VCaP (cell line): ENCODE data around the gene FAM20C.

Experiments used
- H3K27ac ChIP-seq: fragments of 450-650 bp; 2 replicates; pipeline ENCODE4 v1.5.1; 2017
- TF ChIP-seq, protein P1 (sequence below): fragments of 450-650 bp; conservative IDR thresholded peaks from 2 replicates; pipeline ENCODE4 v1.5.1; 2017; ENCODE audit warnings: mild to moderate bottlenecking, moderate library complexity

Gene FAM20C

DNA sequence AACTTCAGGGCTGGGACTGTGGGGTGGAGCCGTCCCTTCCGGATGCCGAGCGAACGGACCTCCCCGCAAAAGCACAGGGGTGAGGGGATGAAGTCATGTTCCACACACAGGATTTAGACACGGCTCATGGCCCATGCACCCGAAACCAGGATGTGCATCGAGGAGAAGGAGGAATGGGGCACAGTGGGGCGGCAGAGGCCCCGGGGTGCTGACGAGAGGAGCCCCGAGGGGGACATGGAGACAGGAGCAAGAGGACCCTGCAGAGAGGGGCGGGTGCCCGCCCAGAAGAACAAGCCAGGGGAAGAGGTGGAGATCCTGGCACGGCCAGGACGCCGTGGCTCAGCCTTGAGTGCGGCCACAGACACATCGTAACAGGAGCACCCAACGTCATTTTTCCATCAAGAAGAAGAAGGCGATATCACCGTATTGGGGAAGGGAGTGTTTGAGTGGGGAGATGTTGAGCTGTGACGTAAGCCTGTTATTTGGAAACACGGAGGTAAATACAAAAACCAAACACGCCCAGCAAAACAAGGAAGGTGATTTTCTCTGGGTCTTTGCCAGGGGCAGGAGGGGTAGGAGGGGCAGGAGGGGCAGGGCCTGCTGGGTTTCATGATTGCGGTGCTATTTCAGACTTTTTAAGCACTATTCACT, 72.3 kb downstream of the FAM20C start:
- H3K27ac ChIP-seq = no peak overlapping the region
- TF ChIP-seq, protein P1, sequence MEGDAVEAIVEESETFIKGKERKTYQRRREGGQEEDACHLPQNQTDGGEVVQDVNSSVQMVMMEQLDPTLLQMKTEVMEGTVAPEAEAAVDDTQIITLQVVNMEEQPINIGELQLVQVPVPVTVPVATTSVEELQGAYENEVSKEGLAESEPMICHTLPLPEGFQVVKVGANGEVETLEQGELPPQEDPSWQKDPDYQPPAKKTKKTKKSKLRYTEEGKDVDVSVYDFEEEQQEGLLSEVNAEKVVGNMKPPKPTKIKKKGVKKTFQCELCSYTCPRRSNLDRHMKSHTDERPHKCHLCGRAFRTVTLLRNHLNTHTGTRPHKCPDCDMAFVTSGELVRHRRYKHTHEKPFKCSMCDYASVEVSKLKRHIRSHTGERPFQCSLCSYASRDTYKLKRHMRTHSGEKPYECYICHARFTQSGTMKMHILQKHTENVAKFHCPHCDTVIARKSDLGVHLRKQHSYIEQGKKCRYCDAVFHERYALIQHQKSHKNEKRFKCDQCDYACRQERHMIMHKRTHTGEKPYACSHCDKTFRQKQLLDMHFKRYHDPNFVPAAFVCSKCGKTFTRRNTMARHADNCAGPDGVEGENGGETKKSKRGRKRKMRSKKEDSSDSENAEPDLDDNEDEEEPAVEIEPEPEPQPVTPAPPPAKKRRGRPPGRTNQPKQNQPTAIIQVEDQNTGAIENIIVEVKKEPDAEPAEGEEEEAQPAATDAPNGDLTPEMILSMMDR = no peak

DNA sequence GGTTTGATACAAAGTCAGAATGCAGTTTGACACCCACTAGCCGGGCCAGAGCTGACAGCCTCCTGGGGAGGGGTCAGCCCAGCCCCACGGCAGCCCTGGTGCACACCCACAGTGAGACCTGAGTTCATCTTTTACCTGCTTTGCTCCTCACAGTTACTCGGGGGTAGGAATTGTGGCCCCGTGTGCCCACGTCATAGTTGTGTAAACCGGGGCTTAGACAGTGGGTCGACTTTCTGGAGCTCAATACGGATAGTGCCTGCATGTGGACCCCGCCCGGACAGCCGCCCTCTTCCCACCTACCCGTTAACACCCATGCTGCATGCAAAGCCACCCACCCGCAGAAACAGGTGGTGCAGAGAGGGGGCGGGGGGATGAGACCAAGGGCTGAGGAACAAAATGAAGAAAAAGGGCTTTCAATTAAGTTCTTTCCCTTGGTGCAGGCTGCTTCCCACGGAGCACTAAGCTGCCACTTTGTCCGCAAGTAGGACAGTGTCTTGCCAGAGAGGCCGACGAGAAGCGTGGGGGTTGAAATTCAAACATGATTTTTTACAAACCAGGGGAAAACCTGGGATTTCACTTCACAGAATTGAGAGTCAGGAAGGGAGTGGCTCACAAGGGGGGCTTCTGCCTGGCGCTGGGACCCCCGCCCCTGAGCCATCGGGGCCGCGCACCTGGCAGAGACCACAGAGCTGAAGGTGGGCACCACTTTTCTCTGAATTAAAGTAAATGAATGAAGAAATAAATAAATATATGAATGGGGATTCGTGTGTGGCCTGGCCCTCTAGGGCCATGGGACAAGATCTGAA, 73.0 kb downstream of the FAM20C start:
- no peak overlapping the region for H3K27ac ChIP-seq
- TF ChIP-seq, protein P1 = no peak

DNA sequence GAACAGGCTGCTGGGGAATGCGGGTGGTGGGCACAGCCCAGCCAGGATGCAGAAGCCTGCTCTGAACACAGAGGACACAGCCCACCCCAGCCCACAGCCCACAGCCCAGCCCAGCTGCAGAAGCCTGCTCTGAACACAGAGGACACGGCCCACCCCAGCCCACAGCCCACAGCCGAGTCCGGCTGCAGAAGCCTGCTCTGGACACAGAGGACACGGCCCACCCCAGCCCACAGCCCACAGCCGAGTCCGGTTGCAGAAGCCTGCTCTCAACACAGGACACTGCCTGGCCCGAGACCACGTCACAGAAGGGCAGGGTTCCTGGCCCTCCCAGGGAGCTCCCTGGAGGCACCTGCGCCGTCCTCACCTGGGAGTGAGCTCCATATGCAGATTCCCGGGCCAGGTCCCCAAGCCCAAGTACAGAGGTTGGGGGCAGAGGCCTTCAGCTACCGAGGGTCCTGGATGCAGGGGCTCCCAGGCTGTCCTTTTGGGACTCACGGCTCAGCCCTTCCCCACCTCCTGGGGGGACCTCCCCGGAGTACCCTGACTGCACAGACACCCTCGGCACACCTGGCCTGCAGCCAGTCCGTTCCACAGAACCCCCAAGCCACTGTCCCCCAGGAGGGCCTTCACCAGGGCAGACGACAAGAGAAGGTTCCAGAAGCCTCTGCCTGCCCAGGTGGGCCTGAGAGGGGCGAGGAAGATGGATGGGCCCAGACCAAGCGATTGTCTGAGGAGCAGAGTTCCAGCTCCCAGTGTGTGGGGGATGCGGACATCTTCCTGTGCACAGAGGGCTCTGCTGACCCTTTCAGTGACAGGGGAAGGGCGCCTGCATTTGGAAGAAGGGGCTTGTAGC, 73.9 kb downstream of the FAM20C start:
- H3K27ac ChIP-seq = no peak overlapping the region
- TF ChIP-seq, protein P1 = no peak

DNA sequence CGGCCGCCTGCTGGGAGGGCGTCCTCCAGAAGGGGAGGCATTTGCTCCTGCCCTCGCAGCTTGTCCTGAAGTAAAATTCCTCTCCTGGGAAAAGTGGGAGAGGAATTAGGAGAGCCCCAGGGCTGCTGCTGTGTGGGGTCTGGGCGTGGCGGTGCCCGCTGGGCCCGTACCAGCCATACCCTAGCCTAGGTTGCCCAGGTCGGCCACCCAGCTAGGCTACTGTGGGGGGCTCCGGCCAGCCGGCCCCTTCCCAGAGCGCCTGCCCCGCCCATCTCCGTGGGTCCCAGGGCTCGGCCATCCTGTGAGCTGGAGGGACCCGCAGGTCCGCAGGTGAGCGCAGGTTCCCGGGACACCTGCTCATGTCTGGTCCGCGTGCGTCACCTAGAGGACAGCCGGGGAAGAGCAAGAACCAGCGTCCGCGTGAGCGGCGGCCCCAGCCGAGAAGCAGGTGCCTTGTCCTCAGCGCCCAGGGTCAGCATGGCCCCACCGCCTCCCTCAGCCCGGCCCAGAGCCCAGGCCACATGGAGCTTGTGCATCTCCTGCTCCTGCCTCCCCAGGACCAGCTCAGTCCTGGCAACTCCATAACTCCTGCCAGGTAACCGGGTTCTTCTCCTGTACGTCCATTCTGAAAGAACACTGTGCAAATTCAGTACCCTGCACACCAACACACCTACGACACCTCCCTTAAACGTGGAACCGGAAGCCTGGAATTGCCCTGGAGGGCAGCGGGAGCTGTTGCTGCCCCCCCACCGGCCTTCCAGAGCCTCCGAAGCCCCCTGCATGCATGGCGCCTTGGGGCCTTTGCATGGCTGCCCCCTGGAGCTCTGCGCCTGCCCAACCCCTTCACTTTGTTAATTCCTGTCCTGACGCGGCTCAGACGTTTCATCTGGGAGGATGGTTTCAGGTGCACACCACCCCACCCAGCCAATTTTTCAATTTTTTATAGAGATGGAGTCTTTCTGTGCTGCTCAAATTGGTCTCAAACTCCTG, 74.8 kb downstream of the FAM20C start:
- H3K27ac ChIP-seq = no peak overlapping the region
- TF ChIP-seq, protein P1 = peak; percentile 85

DNA sequence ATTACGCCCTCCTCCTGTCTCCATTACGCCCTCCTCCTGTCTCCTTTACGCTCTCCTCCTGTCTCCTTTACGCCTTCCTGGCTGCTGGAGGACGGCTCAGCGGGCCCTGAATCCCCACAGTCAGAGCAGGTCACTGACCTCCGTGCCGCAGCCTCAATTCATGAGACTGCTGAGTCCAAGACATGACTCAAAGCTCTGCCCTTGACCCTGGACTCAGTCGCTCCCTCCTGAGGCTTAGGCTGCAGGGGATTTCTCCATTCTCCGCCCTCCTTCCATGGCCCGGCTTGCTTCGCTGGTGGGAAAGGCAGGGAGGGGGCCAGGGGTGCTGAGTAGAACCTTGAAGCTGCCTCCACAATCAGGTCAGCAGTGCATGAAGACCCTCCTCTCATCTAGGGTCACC, 76.6 kb downstream of the FAM20C start:
- no peak overlapping the region for H3K27ac ChIP-seq
- TF ChIP-seq, protein P1 = no peak

DNA sequence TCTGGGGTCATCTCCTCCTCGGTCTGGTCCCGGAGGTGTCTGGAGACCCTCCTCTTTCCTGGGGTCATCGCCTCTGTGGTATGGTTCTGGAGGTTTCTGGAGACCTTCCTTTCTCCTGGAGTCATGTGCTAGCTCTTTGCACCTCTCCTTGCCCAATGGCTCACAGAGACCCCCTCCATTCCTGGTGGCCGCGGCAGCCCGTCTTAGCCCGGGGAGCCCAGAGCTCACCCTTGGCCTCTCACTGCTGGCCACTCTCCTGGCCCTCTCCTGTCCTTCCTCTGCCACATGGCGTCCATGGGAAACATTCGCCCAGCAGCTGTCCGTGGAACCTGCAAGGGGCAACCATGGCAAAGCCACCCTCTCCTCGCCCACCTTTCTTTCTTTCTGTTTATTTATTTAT, 77.3 kb downstream of the FAM20C start:
- TF ChIP-seq, protein P1 = no peak
- no peak overlapping the region for H3K27ac ChIP-seq
